SK-N-SH (cell line): Measurements from ENCODE around the gene RUVBL1.

Experiments used
- CTCF ChIP-seq: fragments of 200-600 bp; sonication (generic); IDR thresholded peaks from 2 replicates; pipeline ENCODE4 v1.6.1; 2017; ENCODE audit warnings: antibody characterized with exemption, mild to moderate bottlenecking, moderate library complexity
- EP300 ChIP-seq, 2 experiments: IDR thresholded peaks; 2 replicates each; pipeline versions ENCODE4 v1.4.0 to v1.6.1; 2012; ENCODE audit warnings: borderline replicate concordance in 1 of 2, low read depth in 1 of 2, low read length in 1 of 2
- EZH2phosphoT487 ChIP-seq: fragments of 200-600 bp; sonication (generic); IDR thresholded peaks from 2 replicates; pipeline ENCODE4 v1.6.1; 2017; ENCODE audit warnings: low read depth, mixed run types, mild to moderate bottlenecking, antibody characterized with exemption, moderate library complexity, borderline replicate concordance
- IRF3 ChIP-seq: fragments of 150-350 bp; IDR thresholded peaks from 2 replicates; pipeline ENCODE4 v1.6.1; 2016; ENCODE audit warnings: mild to moderate bottlenecking, low read depth, low read length
- MAX ChIP-seq: IDR thresholded peaks from 2 replicates; pipeline ENCODE4 v1.4.0; 2012; ENCODE audit warnings: low read depth
- MEF2A ChIP-seq: IDR thresholded peaks from 2 replicates; pipeline ENCODE4 v1.4.0; 2012; ENCODE audit warnings: low read depth, borderline replicate concordance
- POLR2AphosphoS5 ChIP-seq: IDR thresholded peaks from 2 replicates; pipeline ENCODE4 v1.6.1; 2012; ENCODE audit warnings: low read depth, low read length
- RCOR1 ChIP-seq: fragments of 150-350 bp; IDR thresholded peaks from 2 replicates; pipeline ENCODE4 v1.6.1; 2017; ENCODE audit warnings: antibody characterized with exemption, low read length
- TCF12 ChIP-seq: IDR thresholded peaks from 2 replicates; pipeline ENCODE4 v1.4.0; 2012
- YY1 ChIP-seq: IDR thresholded peaks from 2 replicates; pipeline ENCODE4 v1.4.0; 2012; ENCODE audit warnings: low read depth, mild to moderate bottlenecking

- TF ChIP-seq CTCF (no peak), MAX (no peak), EP300 (IDR thresholded peaks at IDR 0.05; ENCODE audit: borderline replicate concordance in 1 of 2, low read depth in 1 of 2, low read length in 1 of 2) (no peak), EZH2phosphoT487 (no peak), IRF3 (no peak), MEF2A (no peak), POLR2AphosphoS5 (no peak), YY1 (no peak), TCF12 (no peak), RCOR1 (no peak)
Observed at GRCh38 chr3:128079823-128080222, 43.8 kb downstream of the RUVBL1 start.
